A549 (cell line): ENCODE measurements around the gene LHFPL5. TPM values are rescaled to one million over a fixed set of nuclear protein-coding genes. Genes with fewer than 3 reads are reported as not detected.

Experiments
- ATAC-seq, 2 experiments: fragments of 200-7000 bp in 1 of 2; fragments of >200 bp in 1 of 2; cut with Nextera tagmentation in 1 of 2; cut with Tn5 transposase in 1 of 2; 3 replicates each; pipeline versions ENCODE4 v1.8.0 to v1.9.1; 2018 to 2020; ENCODE audit warnings: mild to moderate bottlenecking in 1 of 2, moderate library complexity in 1 of 2
- CTCF ChIA-PET: fragments of 300-600 bp; sonication (Branson Sonifier 250); formaldehyde crosslinking; extraction: SDS; loops from one replicate; lab custom pipeline; 2021; ENCODE audit warnings: antibody characterized with exemption, inconsistent platforms; lab: Yijun Ruan, JAX
- POLR2A ChIA-PET: fragments of 350-600 bp; formaldehyde crosslinking; extraction: SDS; loops from one replicate; lab custom pipeline; 2021; ENCODE audit warnings: antibody characterized with exemption, inconsistent platforms; lab: Yijun Ruan, JAX
- DNase-seq, 2 experiments: peaks; one replicate each; pipeline versions ENCODE4 v3.0.0 to v3.0.0-alpha.2; 2011 to 2016; ENCODE audit warnings: low read depth in 1 of 2, low spot score in 1 of 2
- FAIRE-seq: peaks from 2 replicates; lab custom pipeline; 2011; peaks lifted over from hg19 to GRCh38; lab: Jason Lieb, UNC
- H3K27ac ChIP-seq, 2 experiments: fragments of >200 bp; sonication (Bioruptor Twin); formaldehyde crosslinking; 3 replicates each; pipeline ENCODE4 v1.5.1; 2016 to 2017
- H3K4me1 ChIP-seq: fragments of >200 bp; sonication (Bioruptor Twin); formaldehyde crosslinking; 3 replicates; pipeline ENCODE4 v1.6.1; 2016
- H3K4me2 ChIP-seq: fragments of >200 bp; sonication (Bioruptor Twin); formaldehyde crosslinking; 3 replicates; pipeline ENCODE4 v1.6.1; 2016
- H3K4me3 ChIP-seq: fragments of >200 bp; sonication (Bioruptor Twin); formaldehyde crosslinking; 3 replicates; pipeline ENCODE4 v1.5.1; 2016
- H3K9me3 ChIP-seq: fragments of >200 bp; sonication (Bioruptor Twin); formaldehyde crosslinking; 3 replicates; pipeline ENCODE4 v1.6.1; 2016
- ATOH8 ChIP-seq: fragments of 250-450 bp; sonication (Bioruptor Pico); IDR thresholded peaks from 2 replicates; pipeline ENCODE4 v1.5.0; 2020; ENCODE audit warnings: low read depth, mild to moderate bottlenecking, moderate library complexity
- BCL3 ChIP-seq: fragments of >200 bp; sonication (Bioruptor Twin); formaldehyde crosslinking; IDR thresholded peaks from 3 replicates; pipeline ENCODE4 v1.6.1; 2016
- CEBPB ChIP-seq, 2 experiments: fragments of >200 bp in 1 of 2; sonication (Bioruptor Twin) in 1 of 2; formaldehyde crosslinking in 1 of 2; IDR thresholded peaks; 2 replicates each; pipeline ENCODE4 v1.6.1; 2012 to 2016
- EHMT2 ChIP-seq: fragments of 200-600 bp; sonication (generic); IDR thresholded peaks from 2 replicates; pipeline ENCODE4 v1.6.1; 2016; ENCODE audit warnings: antibody characterized with exemption, low read depth, mild to moderate bottlenecking, moderate library complexity
- ELK1 ChIP-seq: fragments of 150-350 bp; IDR thresholded peaks from 2 replicates; pipeline ENCODE4 v1.6.1; 2014; ENCODE audit warnings: low read depth, mild to moderate bottlenecking, low read length
- EP300 ChIP-seq, 2 experiments: fragments of >200 bp; sonication (Bioruptor Twin); formaldehyde crosslinking; IDR thresholded peaks; 2 replicates in 1 of 2; 3 replicates in 1 of 2; pipeline ENCODE4 v1.6.1; 2016 to 2017
- FOSB ChIP-seq: fragments of 250-450 bp; sonication (Bioruptor Pico); IDR thresholded peaks from 2 replicates; pipeline ENCODE4 v1.5.0; 2020; ENCODE audit warnings: mild to moderate bottlenecking, moderate library complexity
- FOSL2 ChIP-seq, 2 experiments: fragments of 450-650 bp in 1 of 2; fragments of >200 bp in 1 of 2; sonication (Bioruptor Twin) in 1 of 2; formaldehyde crosslinking; IDR thresholded peaks; 2 replicates each; pipeline versions ENCODE4 v1.5.0 to v1.6.1; 2016 to 2020; ENCODE audit warnings: mild to moderate bottlenecking in 1 of 2, moderate library complexity in 1 of 2
- HDAC2 ChIP-seq: fragments of 200-600 bp; sonication (generic); IDR thresholded peaks from 2 replicates; pipeline ENCODE4 v1.6.1; 2016
- HES2 ChIP-seq: fragments of >200 bp; sonication (Bioruptor Twin); formaldehyde crosslinking; IDR thresholded peaks from 2 replicates; pipeline ENCODE4 v1.6.1; 2016
- HOXA7 ChIP-seq: fragments of 250-450 bp; sonication (Bioruptor Pico); IDR thresholded peaks from 2 replicates; pipeline ENCODE4 v1.5.0; 2020; ENCODE audit warnings: mild to moderate bottlenecking, moderate library complexity
- JUN ChIP-seq, 2 experiments: fragments of >200 bp; sonication (Bioruptor Twin); formaldehyde crosslinking; IDR thresholded peaks; 2 replicates in 1 of 2; 3 replicates in 1 of 2; pipeline ENCODE4 v1.6.1; 2016 to 2017
- JUNB ChIP-seq: fragments of >200 bp; sonication (Bioruptor Twin); formaldehyde crosslinking; IDR thresholded peaks from 2 replicates; pipeline ENCODE4 v1.6.1; 2016
- KDM1A ChIP-seq: fragments of 200-600 bp; sonication (generic); IDR thresholded peaks from 2 replicates; pipeline ENCODE4 v1.6.1; 2016; ENCODE audit warnings: low read depth, mild to moderate bottlenecking
- MAFK ChIP-seq: fragments of 450-650 bp; IDR thresholded peaks from 2 replicates; pipeline ENCODE4 v1.6.1; 2014; ENCODE audit not compliant: partially characterized antibody
- MAX ChIP-seq: IDR thresholded peaks from 2 replicates; pipeline ENCODE4 v1.6.1; 2012
- MAZ ChIP-seq: fragments of 150-350 bp; IDR thresholded peaks from 2 replicates; pipeline ENCODE4 v1.6.1; 2014; ENCODE audit warnings: antibody characterized with exemption, low read depth, low read length, borderline replicate concordance
- NFE2L2 ChIP-seq: fragments of 150-350 bp; conservative IDR thresholded peaks from 2 replicates; pipeline ENCODE4 v1.6.1; 2014; ENCODE audit warnings: low read length
- PHF8 ChIP-seq: fragments of 200-600 bp; sonication (generic); IDR thresholded peaks from 2 replicates; pipeline ENCODE4 v1.6.1; 2016; ENCODE audit warnings: low read depth, mild to moderate bottlenecking, antibody characterized with exemption, moderate library complexity, borderline replicate concordance
- POLR2AphosphoS2 ChIP-seq: conservative IDR thresholded peaks from 2 replicates; pipeline ENCODE4 v1.6.1; 2012; ENCODE audit warnings: low read length, improper control_type of control experiment, inconsistent platforms
- RAD21 ChIP-seq, 2 experiments: fragments of >200 bp in 1 of 2; sonication (Bioruptor Twin) in 1 of 2; formaldehyde crosslinking in 1 of 2; IDR thresholded peaks in 1 of 2; conservative IDR thresholded peaks in 1 of 2; 2 replicates in 1 of 2; 3 replicates in 1 of 2; pipeline ENCODE4 v1.6.1; 2012 to 2018; ENCODE audit warnings: inconsistent platforms in 1 of 2
- RNF2 ChIP-seq: fragments of 200-600 bp; sonication (generic); IDR thresholded peaks from 2 replicates; pipeline ENCODE4 v1.6.1; 2016; ENCODE audit warnings: low read depth, mild to moderate bottlenecking, antibody characterized with exemption, moderate library complexity, borderline replicate concordance
- SMC3 ChIP-seq: fragments of >200 bp; sonication (Bioruptor Twin); formaldehyde crosslinking; IDR thresholded peaks from 3 replicates; pipeline ENCODE4 v1.6.1; 2018; ENCODE audit warnings: inconsistent platforms
- SREBF2 ChIP-seq: fragments of 450-650 bp; IDR thresholded peaks from 2 replicates; pipeline ENCODE4 v1.6.1; 2014; ENCODE audit warnings: mild to moderate bottlenecking, moderate library complexity
- TFCP2L1 ChIP-seq: fragments of 250-450 bp; sonication (Bioruptor Pico); IDR thresholded peaks from 2 replicates; pipeline ENCODE4 v1.5.0; 2021; ENCODE audit warnings: mild to moderate bottlenecking
- TP53 ChIP-seq: fragments of 250-450 bp; sonication (Bioruptor Pico); IDR thresholded peaks from 2 replicates; pipeline ENCODE4 v1.5.0; 2021; ENCODE audit warnings: mild to moderate bottlenecking, moderate library complexity
- USF2 ChIP-seq: fragments of 450-650 bp; IDR thresholded peaks from 2 replicates; pipeline ENCODE4 v1.6.1; 2014; ENCODE audit warnings: antibody characterized with exemption
- ZC3H11A ChIP-seq: fragments of 450-650 bp; IDR thresholded peaks from 2 replicates; pipeline ENCODE4 v1.6.1; 2014; ENCODE audit warnings: antibody characterized with exemption, mild to moderate bottlenecking
- ZFP36 ChIP-seq: fragments of 450-650 bp; IDR thresholded peaks from 2 replicates; pipeline ENCODE4 v1.6.1; 2014; ENCODE audit warnings: borderline replicate concordance; ENCODE audit not compliant: partially characterized antibody
- ZNF302 ChIP-seq: fragments of 250-450 bp; sonication (Bioruptor Pico); IDR thresholded peaks from 2 replicates; pipeline ENCODE4 v1.9.0; 2021; ENCODE audit warnings: inconsistent platforms, mild to moderate bottlenecking, moderate library complexity
- ZSCAN20 ChIP-seq: fragments of 250-450 bp; sonication (Bioruptor Pico); IDR thresholded peaks from 2 replicates; pipeline ENCODE4 v1.8.0; 2022; ENCODE audit warnings: mild to moderate bottlenecking, moderate library complexity
- WGBS: methylation state at CpG from one replicate; pipeline ENCODE4 v1.1.6; 2017; ENCODE audit errors: missing lambda C conversion rate; 5-methylcytosine and 5-hydroxymethylcytosine counted together
- polyA plus RNA-seq, 4 experiments: library from polyadenylated mRNA; depleted of rRNA in 3 of 4; stranded (reverse); fragments of >200 nt; fragmentation: RNase III in 1 of 4; extraction: RNeasy Plus Mini Kit Qiagen cat#74134 plus additional on column Dnase treatment in 1 of 4; gene quantifications; 2 replicates in 3 of 4; 3 replicates in 1 of 4; pipeline ENCODE4 v1.2.3, GENCODE V29; 2011 to 2017

Gene LHFPL5
- polyA plus RNA-seq, 2 of the 4 experiments (the other 2 are of a cell fraction) = 0.06 to 0.17 TPM

- peaks cover 20% of the 10 kb centered on the region for H3K4me1 ChIP-seq
- no peak for TF ChIP-seq POLR2AphosphoS2
- no peak for TF ChIP-seq RAD21 (conservative IDR thresholded peaks at IDR 0.05 in 1 of 2, IDR thresholded peaks at IDR 0.05 in 1 of 2)
- TF ChIP-seq HOXA7 (CRISPR knock-in tag) = no peak
- TF ChIP-seq TFCP2L1 (CRISPR knock-in tag) = no peak
- TF ChIP-seq ELK1 = no peak
- TF ChIP-seq JUN (IDR thresholded peaks at IDR 0.05) = no peak
- TF ChIP-seq PHF8 = no peak
- no peak for TF ChIP-seq EHMT2
- TF ChIP-seq SREBF2 = no peak
- peak; percentile 52 for TF ChIP-seq MAFK
- no peak for TF ChIP-seq MAZ
- no peak for TF ChIP-seq ZC3H11A
- TF ChIP-seq NFE2L2 = no peak
- TF ChIP-seq HDAC2 = no peak
- TF ChIP-seq CEBPB (IDR thresholded peaks at IDR 0.05) = no peak
- no peak for TF ChIP-seq USF2
- TF ChIP-seq MAX = 0 out of 2 replicates have a peak, but pooled peaks have one; percentile 22
- TF ChIP-seq SMC3 = no peak
- TF ChIP-seq TP53 (CRISPR knock-in tag) = no peak
- no peak for TF ChIP-seq ATOH8 (CRISPR knock-in tag)
- peak; percentile 46 for TF ChIP-seq JUNB
- 0 out of 2 replicates have a peak, but pooled peaks have one; percentile 31 for TF ChIP-seq FOSL2 (IDR thresholded peaks at IDR 0.05)
- TF ChIP-seq FOSL2 (CRISPR knock-in tag; IDR thresholded peaks at IDR 0.05) = peak; percentile 66
- TF ChIP-seq ZNF302 (CRISPR knock-in tag) = no peak
- no peak for TF ChIP-seq EP300 (IDR thresholded peaks at IDR 0.05)
- H3K4me3 ChIP-seq = peak overlapping the region; percentile 16; the same call in 2 of the 3 replicates
- H3K4me2 ChIP-seq = peak overlapping the region; percentile 64
- WGBS = 25% methylated on average over 14 of the region's 14 CpGs
- ATAC-seq (peak; percentile 93 to 94), FAIRE-seq (peak; percentile 72), DNase-seq (peak; percentile 31 to 78)
- H3K27ac ChIP-seq = peak overlapping the region; percentile 75 to 79
- ChIA-PET CTCF (no interaction called here), POLR2A (no interaction called here)
- H3K9me3 ChIP-seq = no peaks in the 10 kb centered on the region
Observed at GRCh38 chr6:35810971-35811698, 6.0 kb downstream of the LHFPL5 start.

GRCh38 chr6:35811699-35811995, 6.5 kb downstream of the LHFPL5 start:
- ChIA-PET CTCF (interaction anchor here (0.5 kb wide), 1 partner anchor 1861 kb away, joined by 4 read pairs; no protein-coding TSS in a partner anchor), POLR2A (no interaction called here)
- Histone ChIP-seq H3K9me3 (no peaks in the 10 kb centered on the region), H3K4me1 (peaks cover 20% of the 10 kb centered on the region), H3K4me3 (peak overlapping the region; percentile 16; the same call in 2 of the 3 replicates), H3K27ac (peak overlapping the region; percentile 75 to 79)
- 85% methylated on average over 4 of the region's 6 CpGs for WGBS
- FAIRE-seq (no peak), ATAC-seq (no peak), DNase-seq (no peak)
- TF ChIP-seq PHF8 = no peak
- no peak for TF ChIP-seq ZSCAN20
- TF ChIP-seq ZC3H11A = no peak
- TF ChIP-seq KDM1A = no peak
- no peak for TF ChIP-seq ZFP36
- TF ChIP-seq ATOH8 (CRISPR knock-in tag) = no peak
- no peak for TF ChIP-seq RAD21 (conservative IDR thresholded peaks at IDR 0.05 in 1 of 2, IDR thresholded peaks at IDR 0.05 in 1 of 2)
- no peak for TF ChIP-seq RNF2
- TF ChIP-seq BCL3 = no peak
- TF ChIP-seq HES2 = no peak
- no peak for TF ChIP-seq FOSB (CRISPR knock-in tag)
- no peak for TF ChIP-seq POLR2AphosphoS2
- TF ChIP-seq, all 56 proteins: peak for 0
- H3K4me2 ChIP-seq = peak overlapping the region; percentile 64
